Left renal cortex interstitium (tissue), 4 donors: Measurements from ENCODE around the gene CAPZA1. TPM values are rescaled to one million over a fixed set of nuclear protein-coding genes. Genes with fewer than 3 reads are reported as not detected.
"Not testable (repeated sequence)": the region's sequence is repeated elsewhere in the genome, so short reads cannot be mapped to it uniquely, and the experiment has no call there.

ENCODE experiments used
- DNase-seq, 4 donors: peaks; one replicate each; pipeline ENCODE4 v3.0.0-alpha.2; 2013; ENCODE audit warnings: low read depth in 4 of 4, low spot score in 2 of 4, missing footprints in 1 of 4
- polyA plus RNA-seq, 4 donors: library from polyadenylated mRNA; unstranded; fragments of 120-200 nt; gene quantifications; one replicate each; pipeline ENCODE4 v1.2.1, GENCODE V29; 2013; ENCODE audit not compliant: insufficient read length in 4 of 4

CAPZA1 gene
- polyA plus RNA-seq, 4 donors, result 125 to 145 (median 132) TPM

DNA sequence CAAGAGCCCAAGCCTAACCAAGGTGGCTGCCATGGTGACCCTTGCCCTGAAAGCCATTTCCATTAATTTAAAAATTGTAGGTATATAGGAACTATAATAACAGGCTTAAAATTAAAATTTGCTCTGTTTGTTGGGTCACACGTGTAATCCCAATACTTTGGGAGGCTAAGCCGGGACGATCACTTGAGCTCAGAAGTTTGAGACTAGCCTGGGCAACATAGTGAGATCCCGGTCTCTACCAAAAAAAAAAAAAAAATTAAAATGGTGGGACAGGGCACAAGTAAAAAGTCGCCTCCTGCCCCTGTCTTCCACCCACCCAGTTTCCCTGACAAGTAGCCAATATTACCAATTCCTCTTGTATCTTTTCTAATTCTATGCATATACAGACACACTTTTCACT lies 6.6 kb downstream of the CAPZA1 start:
- no peak for DNase-seq

DNA sequence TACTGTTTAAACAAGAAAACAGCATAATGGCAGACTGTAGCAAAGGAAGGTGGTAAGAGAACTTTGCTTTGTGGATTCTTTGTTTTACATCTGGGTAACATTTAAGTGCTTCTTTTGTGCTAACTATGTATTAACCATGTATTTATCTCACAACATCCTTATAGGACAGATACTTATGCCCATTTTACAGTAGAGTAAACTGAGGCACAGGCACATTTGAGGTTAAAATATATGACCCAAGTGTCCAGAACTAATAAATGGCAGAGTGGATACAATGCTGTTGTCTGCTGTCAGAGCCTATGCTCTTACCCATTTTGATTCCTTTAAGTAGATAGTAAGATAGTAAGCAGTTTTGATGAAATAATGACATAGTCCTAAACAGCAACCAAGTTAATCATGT lies 7.3 kb downstream of the CAPZA1 start:
- DNase-seq, result no peak

- no peak for DNase-seq
These were observed 8.9 kb downstream of the CAPZA1 start for GRCh38 chr1:112628516-112628915.

DNA sequence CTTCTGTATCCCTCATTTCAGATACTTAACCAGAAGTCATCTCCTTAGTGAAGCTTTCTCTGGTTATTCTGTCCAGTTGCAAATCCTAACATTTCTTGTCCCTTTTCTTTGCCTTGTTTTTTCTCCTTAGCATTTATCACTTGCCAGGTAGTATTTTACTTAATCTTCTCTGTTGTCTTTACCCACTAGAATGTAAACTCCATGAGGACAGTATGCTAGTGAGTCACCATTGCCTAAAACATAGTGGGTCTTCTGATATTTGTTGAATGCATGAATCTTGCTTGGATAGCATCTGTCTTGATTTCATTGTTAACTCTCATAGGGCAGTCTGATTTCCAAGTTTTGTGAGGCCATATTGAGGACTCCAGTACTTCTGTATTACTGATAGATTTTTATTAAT lies 9.6 kb downstream of the CAPZA1 start:
- DNase-seq, result no peak

- DNase-seq, result no peak
These were observed 14.0 kb downstream of the CAPZA1 start for GRCh38 chr1:112633628-112634027.

- no peak for DNase-seq
These were observed 14.7 kb downstream of the CAPZA1 start for GRCh38 chr1:112634367-112634766.

- no peak for DNase-seq
These were observed 16.4 kb downstream of the CAPZA1 start for GRCh38 chr1:112636056-112636455.

DNA sequence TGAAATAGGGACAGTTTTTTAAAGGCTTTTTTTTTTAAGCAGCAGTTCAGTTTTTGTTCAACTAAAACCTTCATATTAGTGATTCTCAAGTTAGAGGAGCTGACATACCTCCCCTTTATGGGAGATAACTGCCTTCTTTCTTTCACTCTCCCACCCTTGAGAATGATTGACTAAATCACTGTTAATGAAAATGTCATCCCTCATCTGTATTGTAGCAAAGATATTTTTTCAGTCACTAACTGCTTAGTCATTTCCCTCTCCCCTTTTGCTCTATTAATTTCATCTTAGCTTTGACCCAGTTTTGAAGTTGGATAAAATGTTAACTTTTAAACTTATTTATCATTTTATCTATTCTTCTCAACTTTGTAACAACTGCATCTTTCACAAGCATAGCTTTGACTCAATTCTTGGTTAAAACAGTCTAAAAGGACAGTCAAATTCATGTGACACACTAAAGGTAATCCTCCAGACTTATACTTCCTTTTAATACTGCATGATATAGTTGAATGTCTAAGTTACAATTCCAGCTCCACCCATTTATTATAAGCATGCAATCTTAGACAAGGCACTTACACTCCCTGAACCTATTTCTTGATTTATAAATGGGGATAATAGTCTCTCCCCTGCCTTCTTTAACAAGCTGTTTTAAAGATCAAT lies 17.1 kb downstream of the CAPZA1 start:
- no peak for DNase-seq

GRCh38 chr1:112637254-112638109 lies 17.9 kb downstream of the CAPZA1 start:
- DNase-seq, result no peak

- DNase-seq, result no peak
These were observed 18.4 kb downstream of the CAPZA1 start for GRCh38 chr1:112638110-112638428.

DNA sequence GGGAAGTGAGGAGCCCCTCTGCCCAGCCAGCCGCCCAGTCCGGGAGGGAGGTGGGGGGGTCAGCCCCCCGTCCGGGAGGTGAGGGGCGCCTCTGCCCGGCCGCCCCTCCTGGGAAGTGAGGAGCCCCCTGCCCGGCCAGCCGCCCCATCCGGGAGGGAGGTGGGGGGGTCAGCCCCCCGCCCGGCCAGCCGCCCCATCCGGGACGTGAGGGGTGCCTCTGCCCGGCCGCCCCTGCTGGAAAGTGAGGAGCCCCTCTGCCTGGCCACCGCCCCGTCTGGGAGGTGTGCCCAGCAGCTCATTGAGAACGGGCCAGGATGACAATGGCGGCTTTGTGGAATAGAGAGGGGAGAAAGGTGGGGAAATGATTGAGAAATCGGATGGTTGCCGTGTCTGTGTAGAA lies 20.8 kb downstream of the CAPZA1 start:
- DNase-seq, result not testable (repeated sequence)

DNA sequence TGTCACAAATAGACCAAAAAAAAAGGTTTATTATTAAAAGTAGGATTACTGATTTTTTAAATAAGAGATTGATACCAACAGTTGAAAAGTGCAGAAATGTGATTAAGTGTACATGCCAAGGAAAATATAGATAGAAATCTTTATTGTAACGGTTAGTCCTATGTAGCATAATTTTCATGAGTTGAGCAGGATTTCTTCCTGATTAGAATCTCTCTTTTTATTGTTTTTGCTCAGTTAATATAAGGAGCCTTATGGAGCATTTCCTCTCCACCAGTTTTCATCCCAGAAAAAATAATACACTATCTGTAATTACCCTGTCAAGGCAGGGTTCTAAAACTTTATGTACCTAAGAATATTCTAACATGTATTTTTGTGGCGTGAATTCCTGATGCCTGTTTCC lies 23.4 kb downstream of the CAPZA1 start:
- DNase-seq, result no peak

- DNase-seq, result no peak
These were observed 26.6 kb downstream of the CAPZA1 start for GRCh38 chr1:112646225-112646624.

GRCh38 chr1:112651205-112651604 lies 31.6 kb downstream of the CAPZA1 start:
- no peak for DNase-seq

DNA sequence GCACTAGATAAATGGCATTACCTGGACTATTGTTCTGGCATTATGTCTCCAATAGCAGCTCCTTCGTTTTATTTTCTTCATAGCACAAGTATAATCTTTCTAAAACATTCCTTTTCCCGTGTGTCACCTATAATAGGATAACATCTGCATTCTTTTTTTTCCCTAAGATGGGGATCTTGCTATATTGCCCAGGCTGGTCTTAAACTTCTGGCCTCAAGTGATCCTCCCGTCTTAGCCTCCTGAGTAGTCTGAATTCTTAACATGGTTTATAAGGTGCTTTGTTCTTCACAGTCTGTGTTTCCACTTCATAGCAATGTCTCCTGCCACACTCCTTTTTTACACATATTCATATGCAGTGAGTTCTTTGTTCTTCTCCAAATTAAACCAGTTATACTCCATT lies 46.2 kb downstream of the CAPZA1 start:
- no peak for DNase-seq

- DNase-seq, result no peak
These were observed 47.3 kb downstream of the CAPZA1 start for GRCh38 chr1:112666946-112667345.

DNA sequence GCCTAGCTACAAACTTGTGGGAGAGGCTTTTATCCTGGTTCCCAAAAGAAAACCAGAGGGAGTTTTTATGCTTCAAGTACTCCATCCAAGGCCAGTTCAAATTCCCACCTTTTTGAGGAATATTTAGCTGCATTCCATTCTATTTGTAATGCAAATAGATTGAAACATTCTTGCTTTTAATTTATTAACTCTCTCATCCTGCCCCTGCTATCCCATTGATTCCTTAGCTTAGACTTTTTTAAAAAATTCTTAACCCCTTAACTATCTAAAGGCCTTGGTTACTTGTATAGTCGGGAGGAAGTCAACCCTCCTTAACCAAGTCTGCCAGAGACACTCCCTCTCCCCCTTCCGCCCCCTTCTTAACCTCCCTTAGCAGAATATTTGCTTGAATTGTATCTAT lies 52.4 kb downstream of the CAPZA1 start:
- no peak for DNase-seq

- no peak for DNase-seq
These were observed 53.2 kb downstream of the CAPZA1 start for GRCh38 chr1:112672842-112673241.

GRCh38 chr1:112673592-112674439 lies 54.2 kb downstream of the CAPZA1 start:
- peak; percentile 24 to 59 (median 46) for DNase-seq

GRCh38 chr1:112674440-112674985 lies 54.9 kb downstream of the CAPZA1 start, which contains the start of gene MOV10:
Gene MOV10, plus strand, starts transcription at chr1:112674659. Its CDS starts 254 bp downstream, at chr1:112674913.
- DNase-seq, result peak; percentile 59 to 79 (median 63)
